Heart left ventricle (tissue), 16 donors: ENCODE measurements around the gene FMNL3. TPM values are rescaled to one million over a fixed set of nuclear protein-coding genes. Genes with fewer than 3 reads are reported as not detected.
A peak's percentile ranks its signal among the peaks of the same experiment; 100 is the strongest.

ENCODE experiments used
- ATAC-seq, 4 donors: fragments of 200-7000 bp; cut with Tn5 transposase; one replicate each; pipeline ENCODE4 v1.9.1; 2020 to 2022; ENCODE audit warnings: moderate library complexity in 4 of 4, mild to moderate bottlenecking in 3 of 4, moderate number of reproducible peaks in 1 of 4
- DNase-seq, 5 donors: peaks; one replicate each; pipeline ENCODE4 v3.0.0-alpha.2; 2020
- H3K27ac ChIP-seq, 12 donors: fragments of 200-600 bp; sonication (generic) in 4 of 12; one replicate each; pipeline versions ENCODE4 v1.5.0 to v1.8.0; 2016 to 2022; ENCODE audit warnings: mild to moderate bottlenecking in 2 of 12
- H3K27me3 ChIP-seq, 9 donors: fragments of 200-600 bp; sonication (generic) in 2 of 9; one replicate each; pipeline versions ENCODE4 v1.5.1 to v1.8.0; 2016 to 2022; ENCODE audit warnings: mild to moderate bottlenecking in 3 of 9
- H3K36me3 ChIP-seq, 9 donors: fragments of 200-600 bp; sonication (generic) in 2 of 9; one replicate each; pipeline versions ENCODE4 v1.5.0 to v1.8.0; 2018 to 2022; ENCODE audit warnings: mild to moderate bottlenecking in 2 of 9
- H3K4me1 ChIP-seq, 12 donors: fragments of 200-600 bp; sonication (generic) in 4 of 12; one replicate each; pipeline versions ENCODE4 v1.5.0 to v1.8.0; 2016 to 2022; ENCODE audit warnings: mild to moderate bottlenecking in 3 of 12
- H3K4me3 ChIP-seq, 12 donors: fragments of 200-600 bp; sonication (generic) in 4 of 12; one replicate each; pipeline versions ENCODE4 v1.5.0 to v1.8.0; 2017 to 2022; ENCODE audit warnings: mild to moderate bottlenecking in 9 of 12, moderate library complexity in 4 of 12
- H3K9me3 ChIP-seq, 12 donors: fragments of 200-600 bp; sonication (generic) in 4 of 12; one replicate each; pipeline versions ENCODE4 v1.5.0 to v1.8.0; 2016 to 2022; ENCODE audit warnings: mild to moderate bottlenecking in 1 of 12
- POLR2A ChIP-seq, 2 donors: fragments of 450-650 bp; IDR thresholded peaks; one replicate each; pipeline ENCODE4 v1.6.1; 2017; ENCODE audit warnings: antibody characterized with exemption in 2 of 2, mild to moderate bottlenecking in 2 of 2, moderate library complexity in 2 of 2
- WGBS, 4 donors: extraction: QIAGEN DNeasy Blood & Tissue Kit in 2 of 4; methylation state at CpG; one replicate each; pipeline versions ENCODE4 v1.1.5 to v1.1.7; 2013 to 2018; 5-methylcytosine and 5-hydroxymethylcytosine counted together
- intact Hi-C, 10 donors: fragments of 100-400 bp; cut with DNase I; formaldehyde crosslinking; loops; one replicate each; pipeline versions ENCODE4 v1.11.1 to v1.14.2; 2022
- polyA plus RNA-seq, 2 donors: library from polyadenylated mRNA; stranded (reverse); fragments of 200-250 nt; gene quantifications; one replicate each; pipeline ENCODE4 v1.2.3, GENCODE V29; 2013
- total RNA-seq, 9 donors: library from RNA; depleted of rRNA in 2 of 9; stranded (reverse); fragments of >200 nt in 2 of 9; fragmentation: NEBNext Ultra II Directional in 3 of 9; extraction: Animal tissue kit (Norgen Biotek cat#: 25700) in 3 of 9; gene quantifications; one replicate each; pipeline versions ENCODE4 v1.1.0 to v1.2.4, GENCODE V29; 2016 to 2023
- TF ChIP-seq, protein P1 (sequence below), 12 donors: fragments of 200-600 bp; sonication (generic) in 4 of 12; IDR thresholded peaks; one replicate each; pipeline versions ENCODE4 v1.5.0 to v1.8.0; 2018 to 2022; ENCODE audit warnings: antibody characterized with exemption in 12 of 12, mild to moderate bottlenecking in 5 of 12
- donor health status: ischemic (EF 13 %, LVEDD 7.1; RV severe dilation, severe dysfunction).
- donor health status: healthy with polysubstance abuse.
- donor health status: DM: no; HTN: yes; CAD: no.
- donor health status: DM: no; HTN: no; CAD: no.
- donor health status: ischemic (EF 25% LVEDD 6.9; RV normal size, moderate dysfunction).
- donor health status: ischemic (EF 25% LVEDD 5.7; RV mildly dilated, moderate dysfunction).
- donor health status: healthy.
- donor health status: DM: yes; HTN: yes; CAD: no.
- donor health status: ischemic (EF 35%, LVEDD 5.7; RV mildly dilated, moderate dysfunction).
- donor health status: nonischemic (EF 11% LVEDD 7.7; RV severe dilation, severe dysfunction).
- donor health status: DM: yes; HTN: yes; CAD: no.
- donor health status: PGD.
- donor health status: ischemic (EF 29% LVEDD 5.4; RV normal size, mild dysfunction).
- donor health status: nonischemic (EF 23%, LVEDD 6.1; RV moderate dilation, normal function).

FMNL3 gene
- total and polyA plus RNA-seq, 11 donors = 5.9 to 33.9 (median 13.0) TPM

DNA sequence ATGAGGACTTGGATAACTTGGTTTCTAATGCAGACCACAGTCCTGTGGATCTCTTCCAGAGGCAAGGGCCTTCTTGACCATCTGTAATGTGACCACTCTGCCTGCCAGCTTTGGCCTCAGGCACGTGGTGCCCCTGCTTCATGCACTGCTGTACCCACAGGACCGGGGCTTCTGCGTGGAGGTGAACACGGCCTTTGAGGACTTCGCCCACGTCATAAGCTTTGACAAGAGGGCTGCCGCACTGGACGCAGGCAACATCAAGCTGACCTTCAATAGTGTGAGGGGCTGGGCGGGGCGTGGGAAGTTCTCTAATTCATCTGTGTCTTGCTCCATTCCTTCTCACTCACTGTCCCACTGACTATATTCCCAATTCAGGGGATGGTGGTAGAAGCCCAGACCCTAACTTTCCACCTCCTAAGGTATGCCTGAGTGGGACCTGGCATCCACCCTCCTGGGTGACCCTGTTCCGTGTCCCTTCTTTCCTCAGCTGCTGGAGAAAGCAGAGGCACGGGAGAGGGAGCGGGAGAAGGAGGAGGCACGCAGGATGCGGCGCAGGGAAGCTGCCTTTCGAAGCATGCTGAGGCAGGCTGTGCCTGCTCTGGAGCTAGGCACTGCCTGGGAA is 65.3 kb downstream of the FMNL3 start:
- WGBS, 4 donors = 85 to 91% (median 89%) methylated on average over 17 of the region's 17 CpGs
- TF ChIP-seq POLR2A (IDR thresholded peaks at IDR 0.05) = no peak
- TF ChIP-seq, protein P1, sequence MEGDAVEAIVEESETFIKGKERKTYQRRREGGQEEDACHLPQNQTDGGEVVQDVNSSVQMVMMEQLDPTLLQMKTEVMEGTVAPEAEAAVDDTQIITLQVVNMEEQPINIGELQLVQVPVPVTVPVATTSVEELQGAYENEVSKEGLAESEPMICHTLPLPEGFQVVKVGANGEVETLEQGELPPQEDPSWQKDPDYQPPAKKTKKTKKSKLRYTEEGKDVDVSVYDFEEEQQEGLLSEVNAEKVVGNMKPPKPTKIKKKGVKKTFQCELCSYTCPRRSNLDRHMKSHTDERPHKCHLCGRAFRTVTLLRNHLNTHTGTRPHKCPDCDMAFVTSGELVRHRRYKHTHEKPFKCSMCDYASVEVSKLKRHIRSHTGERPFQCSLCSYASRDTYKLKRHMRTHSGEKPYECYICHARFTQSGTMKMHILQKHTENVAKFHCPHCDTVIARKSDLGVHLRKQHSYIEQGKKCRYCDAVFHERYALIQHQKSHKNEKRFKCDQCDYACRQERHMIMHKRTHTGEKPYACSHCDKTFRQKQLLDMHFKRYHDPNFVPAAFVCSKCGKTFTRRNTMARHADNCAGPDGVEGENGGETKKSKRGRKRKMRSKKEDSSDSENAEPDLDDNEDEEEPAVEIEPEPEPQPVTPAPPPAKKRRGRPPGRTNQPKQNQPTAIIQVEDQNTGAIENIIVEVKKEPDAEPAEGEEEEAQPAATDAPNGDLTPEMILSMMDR (IDR thresholded peaks at IDR 0.05) = no peak
- intact Hi-C loops = loop anchor here in 1 of 10 donors (10.0 kb wide), 1 partner anchor 193 kb away; no protein-coding TSS in a partner anchor
- Histone ChIP-seq H3K4me1 (peaks cover 0 to 39% (median 29%) of the 10 kb centered on the region in 12 donors), H3K4me3 (no peak overlapping the region), H3K27ac (no peak overlapping the region), H3K36me3 (peaks cover 0 to 86% (median 73%) of the 10 kb centered on the region in 9 donors), H3K9me3 (no peaks in the 10 kb centered on the region), H3K27me3 (no peaks in the 10 kb centered on the region)
- DNase-seq = peak in 2 of 5 donors; percentile 22 to 36
- ATAC-seq = no peak

DNA sequence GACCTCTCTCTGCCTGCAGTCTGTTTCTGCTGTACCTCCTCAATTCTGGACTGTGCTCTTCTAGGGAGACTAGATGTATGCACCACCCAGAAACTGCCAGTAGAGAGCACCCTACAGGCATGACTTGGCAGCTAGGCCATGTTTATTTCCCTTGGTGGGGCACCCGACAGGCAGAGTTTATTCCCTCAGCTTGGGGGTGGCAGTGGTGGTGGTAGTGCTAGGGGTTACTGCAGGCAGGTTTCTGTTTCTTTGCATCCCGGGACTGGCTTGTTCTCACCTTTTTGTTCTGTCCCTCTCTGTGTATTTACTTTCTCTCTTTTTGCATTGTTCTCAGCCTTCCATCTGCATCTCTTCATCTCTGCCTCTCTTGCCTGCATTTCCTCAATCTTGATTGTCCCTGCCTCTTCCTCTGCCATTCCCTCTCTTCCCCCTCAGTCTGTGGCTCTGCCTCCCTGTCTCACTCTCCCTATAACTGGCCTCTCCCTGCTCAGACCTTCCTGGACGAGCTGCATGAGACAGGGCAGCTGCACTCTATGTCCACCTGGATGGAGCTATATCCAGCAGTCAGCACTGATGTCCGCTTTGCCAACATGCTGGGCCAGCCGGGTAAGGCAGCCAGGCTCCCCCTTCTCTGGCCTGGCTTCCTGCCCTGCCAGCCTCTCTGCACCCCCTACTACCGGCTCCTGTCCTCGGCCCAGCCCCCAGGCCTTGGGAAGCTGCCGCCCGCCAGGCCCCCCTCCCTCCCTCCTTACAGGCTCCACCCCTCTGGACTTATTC is 70.0 kb downstream of the FMNL3 start:
- Histone ChIP-seq H3K36me3 (peaks cover 0 to 63% (median 34%) of the 10 kb centered on the region in 9 donors), H3K4me3 (no peak overlapping the region), H3K4me1 (peaks cover 0 to 19% (median 14%) of the 10 kb centered on the region in 12 donors), H3K27me3 (no peaks in the 10 kb centered on the region), H3K9me3 (no peaks in the 10 kb centered on the region), H3K27ac (peak overlapping the region in 7 of 12 donors; percentile 4 to 55 (median 42))
- intact Hi-C loops = loop anchor here in 3 of 10 donors (2.0 to 10.0 kb wide), 2 partner anchors 72 to 208 kb away; partner anchors contain the start of gene BCDIN3D (in 1 of the 3)
- DNase-seq (peak; percentile 47 to 65 (median 63)), ATAC-seq (peak; percentile 65 to 81 (median 77))
- 7 to 22% (median 17%) methylated on average over 8 to 9 of the region's 9 CpGs for WGBS, 4 donors
- TF ChIP-seq, protein P1 (IDR thresholded peaks at IDR 0.05) = peak; percentile 47 to 79 (median 62)
- no peak for TF ChIP-seq POLR2A (IDR thresholded peaks at IDR 0.05)

DNA sequence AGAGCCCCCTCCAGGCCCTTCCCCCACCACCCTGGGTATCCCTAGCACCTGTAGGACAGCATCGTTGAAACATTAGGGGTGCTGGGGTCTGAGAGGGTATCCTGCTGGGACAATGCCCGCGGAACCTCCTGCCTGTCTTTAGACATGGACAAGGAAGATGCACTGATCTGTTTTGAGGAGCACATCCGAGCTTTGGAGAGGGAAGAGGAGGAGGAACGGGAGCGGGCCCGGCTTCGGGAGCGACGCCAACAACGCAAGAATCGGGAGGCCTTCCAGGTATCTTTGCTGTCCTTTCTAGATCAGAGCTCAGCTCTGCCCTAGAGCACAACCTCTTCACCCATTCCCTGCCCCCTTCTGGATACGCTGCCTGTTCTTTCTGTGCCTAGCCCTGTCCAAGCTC is 70.6 kb downstream of the FMNL3 start:
- H3K4me1 ChIP-seq = peaks cover 0 to 19% (median 14%) of the 10 kb centered on the region in 12 donors
- DNase-seq (peak in 1 of 5 donors; percentile 51), ATAC-seq (peak in 2 of 4 donors; percentile 2 to 10)
- no peaks in the 10 kb centered on the region for H3K27me3 ChIP-seq
- H3K27ac ChIP-seq = peak overlapping the region in 3 of 12 donors; percentile 10 to 51 (median 32)
- WGBS, 4 donors = 60 to 70% (median 62%) methylated on average over 13 of the region's 13 CpGs
- TF ChIP-seq, protein P1 (IDR thresholded peaks at IDR 0.05) = no peak
- TF ChIP-seq POLR2A (IDR thresholded peaks at IDR 0.05) = no peak
- H3K4me3 ChIP-seq = no peak overlapping the region
- intact Hi-C loops = loop anchor here in 3 of 10 donors (2.0 to 10.0 kb wide), 2 partner anchors 72 to 208 kb away; partner anchors contain the start of gene BCDIN3D (in 1 of the 3)
- peaks cover 0 to 63% (median 33%) of the 10 kb centered on the region in 9 donors for H3K36me3 ChIP-seq
- H3K9me3 ChIP-seq = no peaks in the 10 kb centered on the region

DNA sequence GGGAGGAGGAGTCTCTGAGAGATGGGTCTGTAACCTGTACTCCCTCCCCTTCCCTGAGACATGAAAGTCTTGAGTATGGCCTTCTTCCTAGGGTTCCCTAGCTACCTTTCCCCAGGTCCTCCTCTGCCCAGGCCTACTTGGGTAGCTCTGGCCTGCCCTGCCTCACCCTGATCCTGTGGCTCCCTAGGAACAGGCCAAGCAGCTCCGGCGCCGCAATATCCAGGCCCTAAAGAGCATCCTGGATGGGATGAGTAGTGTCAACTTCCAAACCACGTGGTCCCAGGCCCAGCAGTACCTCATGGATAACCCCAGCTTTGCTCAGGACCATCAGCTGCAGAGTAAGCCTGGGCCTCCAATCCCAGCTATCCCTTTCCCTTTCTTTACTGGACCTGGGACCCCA is 71.5 kb downstream of the FMNL3 start:
- intact Hi-C loops = loop anchor here in 3 of 10 donors (2.0 to 10.0 kb wide), 2 partner anchors 73 to 209 kb away; partner anchors contain the start of gene BCDIN3D (in 1 of the 3)
- H3K36me3 ChIP-seq = peaks cover 0 to 56% (median 27%) of the 10 kb centered on the region in 9 donors
- ATAC-seq (no peak), DNase-seq (peak in 1 of 5 donors; percentile 58)
- H3K9me3 ChIP-seq = no peaks in the 10 kb centered on the region
- no peak overlapping the region for H3K4me3 ChIP-seq
- 75 to 100% (median 93%) methylated on average over 2 to 4 of the region's 4 CpGs for WGBS, 4 donors
- H3K27ac ChIP-seq = peak overlapping the region in 1 of 12 donors; percentile 1
- H3K27me3 ChIP-seq = no peaks in the 10 kb centered on the region
- no peak for TF ChIP-seq POLR2A (IDR thresholded peaks at IDR 0.05)
- TF ChIP-seq, protein P1 (IDR thresholded peaks at IDR 0.05) = no peak
- H3K4me1 ChIP-seq = peaks cover 0 to 19% (median 14%) of the 10 kb centered on the region in 12 donors
